Left renal cortex interstitium (tissue), 4 donors: ENCODE measurements around the gene ESR2. TPM values are rescaled to one million over a fixed set of nuclear protein-coding genes. Genes with fewer than 3 reads are reported as not detected.
"Not testable (repeated sequence)": the region's sequence is repeated elsewhere in the genome, so short reads cannot be mapped to it uniquely, and the experiment has no call there.

Experiments
- DNase-seq, 4 donors: peaks; one replicate each; pipeline ENCODE4 v3.0.0-alpha.2; 2013; ENCODE audit warnings: low read depth in 4 of 4, low spot score in 2 of 4, missing footprints in 1 of 4
- polyA plus RNA-seq, 4 donors: library from polyadenylated mRNA; unstranded; fragments of 120-200 nt; gene quantifications; one replicate each; pipeline ENCODE4 v1.2.1, GENCODE V29; 2013; ENCODE audit not compliant: insufficient read length in 4 of 4

Gene ESR2
- 1 to 10 TPM in 2 of 4 donors, under 1 TPM in 2; 0.73 to 1.6 (median 1.2) TPM for polyA plus RNA-seq

DNA sequence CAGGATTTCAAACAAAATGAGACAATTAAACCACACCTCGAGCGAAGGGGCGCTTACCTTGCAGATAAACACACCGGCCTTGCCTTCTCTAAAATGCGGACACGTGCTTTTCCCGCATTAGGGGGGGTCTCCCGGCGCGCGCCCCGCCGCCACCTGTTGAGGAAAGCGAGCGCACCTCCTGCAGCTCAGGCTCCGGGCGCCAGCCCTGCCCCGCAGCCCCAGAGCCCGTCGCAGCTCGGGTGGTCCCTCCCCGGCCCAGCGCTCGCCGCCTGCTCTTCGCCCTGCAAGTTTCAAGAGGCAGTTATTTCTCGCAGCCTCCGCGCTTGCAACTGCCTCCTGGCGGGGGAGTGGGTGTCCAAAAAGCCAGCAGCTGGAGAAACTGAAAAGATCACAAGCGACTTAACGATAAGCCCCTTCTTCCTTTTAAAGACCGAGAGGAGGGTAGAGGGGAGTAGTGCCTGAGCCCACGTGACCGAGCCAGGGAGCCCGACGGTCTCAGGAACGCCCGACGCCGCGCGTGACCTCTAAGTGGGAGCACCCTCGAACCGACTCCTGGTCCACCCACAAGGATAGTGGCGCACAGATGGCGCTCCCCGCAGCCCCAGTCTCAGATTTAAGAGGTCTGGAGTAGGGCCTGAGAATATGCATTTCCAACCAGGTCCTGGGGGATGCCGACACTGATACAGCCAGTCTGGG lies at the start of gene ESR2:
Gene ESR2 (minus strand): TSS at position 396 of the 696 bp plus-strand sequence. CDS start 11,386 bp downstream, outside the sequence.
- peak in 1 of 4 donors; percentile 34 for DNase-seq

DNA sequence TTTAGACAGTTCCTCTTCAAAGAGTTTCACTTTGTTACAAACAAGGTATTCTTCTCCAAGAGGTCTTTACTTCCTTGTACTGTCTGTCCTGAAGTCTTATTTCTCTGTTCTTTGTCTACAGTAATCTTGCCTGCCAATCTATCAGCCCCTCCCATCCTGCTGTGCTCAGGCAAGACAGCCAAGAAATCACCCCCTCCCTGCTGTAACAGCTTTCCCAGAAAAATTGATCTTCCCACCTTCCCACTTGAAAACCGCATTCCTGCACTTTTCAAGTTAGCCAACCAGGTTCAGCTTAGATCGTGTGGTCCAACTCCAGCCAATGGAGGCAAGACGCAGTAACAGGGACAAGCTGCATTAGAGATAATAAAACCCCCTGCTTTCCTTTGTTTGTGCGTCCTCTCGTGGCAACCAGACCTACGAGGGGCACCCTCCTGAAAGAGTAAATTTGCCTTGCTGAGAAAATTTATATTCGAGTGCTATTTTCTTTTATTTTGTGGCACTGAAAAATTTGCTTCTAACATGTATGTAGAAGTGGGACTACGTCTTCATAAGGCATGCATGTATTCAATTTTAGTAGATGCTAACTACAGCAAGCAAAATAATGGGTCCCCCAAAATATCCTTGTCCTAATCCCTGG lies 46.5 kb upstream of the ESR2 start:
- DNase-seq, result no peak

DNA sequence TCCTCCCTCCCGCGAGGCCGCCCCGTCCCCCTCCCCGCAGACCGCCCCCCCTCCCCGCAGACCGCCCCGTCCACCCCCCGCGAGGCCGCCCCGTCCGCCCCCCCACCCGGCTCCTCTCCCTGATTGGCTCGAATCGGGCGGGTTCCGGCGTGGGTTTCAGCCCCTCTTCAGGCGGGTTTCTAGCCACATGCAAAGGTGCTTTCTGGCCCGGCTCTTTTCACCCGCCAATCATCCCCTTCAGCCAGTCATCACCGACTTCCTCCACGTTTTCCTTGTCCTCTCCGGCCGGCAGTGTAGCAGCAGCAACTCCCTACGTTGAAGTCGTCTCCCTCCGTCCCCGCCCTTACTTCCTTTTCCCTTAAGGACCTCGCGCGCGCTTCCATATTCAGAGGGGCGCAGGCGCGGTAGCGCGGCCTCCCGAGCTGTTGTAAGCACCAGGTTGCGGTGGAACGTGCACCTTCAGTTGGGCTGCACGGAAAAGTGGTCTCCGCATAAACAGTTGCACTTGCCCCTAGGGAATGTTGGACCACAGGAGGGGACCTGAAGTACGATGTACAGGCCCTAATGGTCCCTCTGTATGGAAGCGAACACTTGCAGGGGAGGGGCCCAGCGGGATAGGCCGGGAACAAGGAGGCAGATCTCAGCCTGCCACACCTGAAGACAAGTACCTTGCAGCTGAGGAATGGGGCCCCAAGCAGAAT lies 44.6 kb upstream of the ESR2 start:
- DNase-seq, result peak; percentile 90 to 97 (median 94)

DNA sequence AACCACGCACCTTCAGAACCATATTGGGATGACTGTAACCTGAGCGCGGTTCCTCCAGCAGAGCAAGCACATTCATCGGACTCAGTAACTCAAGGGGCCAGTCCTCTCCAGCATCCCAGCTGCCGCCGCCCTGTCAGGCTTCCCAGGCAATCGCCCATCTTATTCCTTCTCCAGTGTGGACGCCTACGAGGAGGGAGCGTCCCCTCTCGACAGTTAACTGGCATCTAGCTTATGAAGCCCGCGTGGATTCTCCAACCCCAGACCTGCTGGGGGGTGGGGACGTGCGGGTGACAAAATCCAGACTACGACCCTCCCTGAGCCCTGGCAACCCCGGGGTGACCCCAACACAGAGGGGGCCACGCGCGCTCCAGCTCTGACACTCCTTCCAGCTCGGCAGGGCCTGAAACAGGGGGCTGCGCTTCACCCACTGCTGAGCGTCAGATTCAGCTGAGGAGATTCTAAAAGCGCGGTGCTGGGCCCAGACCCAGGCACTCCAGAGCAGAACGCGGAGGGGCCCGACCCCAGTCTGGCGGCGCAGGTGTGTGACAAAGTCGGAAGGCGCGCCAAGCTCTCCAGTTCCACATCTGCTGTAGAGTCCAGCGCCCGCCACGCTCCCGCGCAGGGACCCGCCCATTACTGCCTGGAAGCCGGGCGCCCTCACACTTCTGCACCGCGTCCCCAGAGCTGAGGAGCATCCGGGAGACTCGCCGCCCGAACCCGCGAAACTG lies 43.9 kb upstream of the ESR2 start:
- peak; percentile 39 to 60 (median 44) for DNase-seq

DNA sequence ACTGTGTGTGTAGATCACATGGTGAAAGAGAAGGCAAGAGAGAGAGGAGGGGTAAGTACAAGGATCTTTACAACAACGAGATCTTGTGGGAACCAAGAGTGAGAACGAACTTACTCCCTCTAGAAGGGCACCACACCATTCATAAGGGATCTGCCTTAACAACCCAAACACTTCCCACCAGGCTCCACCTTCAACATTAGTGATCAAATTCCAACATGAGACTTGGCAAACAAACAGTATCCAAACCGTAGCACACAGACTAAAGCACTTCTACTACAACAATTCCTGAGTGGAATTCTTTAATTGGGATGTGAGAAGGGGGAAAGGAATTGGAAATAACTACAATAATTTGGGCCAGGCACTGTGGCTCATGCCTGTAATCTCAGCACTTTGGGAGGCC lies 35.0 kb upstream of the ESR2 start:
- no peak for DNase-seq

DNA sequence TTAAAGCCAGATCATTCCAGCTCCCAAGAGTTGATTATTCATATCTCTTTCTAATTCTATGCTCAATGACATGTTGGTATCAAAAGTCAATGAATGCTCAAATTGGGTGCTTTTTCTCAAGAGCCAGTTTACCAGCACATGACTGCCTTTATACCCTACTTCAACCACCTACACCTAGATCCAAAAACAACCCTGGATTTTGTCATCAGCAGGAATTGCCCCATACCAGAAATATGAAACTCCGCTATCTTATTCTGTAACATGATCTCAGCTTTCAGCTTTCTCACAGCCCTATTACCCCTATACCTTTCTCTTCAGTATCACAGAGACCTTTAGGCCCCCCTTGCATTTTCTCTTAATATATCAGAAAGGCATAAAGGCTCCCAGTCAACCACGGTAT lies 32.3 kb upstream of the ESR2 start:
- DNase-seq, result no peak

DNA sequence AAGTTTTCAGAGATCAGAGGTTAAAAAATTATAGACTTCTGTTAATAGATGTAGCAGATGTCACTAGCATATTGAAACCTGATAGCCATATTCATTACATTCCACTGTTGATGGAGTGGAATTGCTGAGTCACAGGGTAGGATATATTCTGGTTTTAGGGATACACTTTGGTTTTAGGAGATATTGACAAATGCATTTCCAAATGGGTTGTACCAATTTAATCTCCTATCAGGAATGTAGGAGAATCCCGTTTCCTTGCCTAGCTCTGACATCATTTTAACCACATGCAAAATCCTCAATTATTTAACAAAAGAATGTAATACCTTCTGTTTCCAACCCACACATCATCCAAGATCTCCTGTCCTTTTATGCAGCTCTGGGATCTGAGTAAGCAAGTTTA lies 30.7 kb upstream of the ESR2 start:
- no peak for DNase-seq

DNA sequence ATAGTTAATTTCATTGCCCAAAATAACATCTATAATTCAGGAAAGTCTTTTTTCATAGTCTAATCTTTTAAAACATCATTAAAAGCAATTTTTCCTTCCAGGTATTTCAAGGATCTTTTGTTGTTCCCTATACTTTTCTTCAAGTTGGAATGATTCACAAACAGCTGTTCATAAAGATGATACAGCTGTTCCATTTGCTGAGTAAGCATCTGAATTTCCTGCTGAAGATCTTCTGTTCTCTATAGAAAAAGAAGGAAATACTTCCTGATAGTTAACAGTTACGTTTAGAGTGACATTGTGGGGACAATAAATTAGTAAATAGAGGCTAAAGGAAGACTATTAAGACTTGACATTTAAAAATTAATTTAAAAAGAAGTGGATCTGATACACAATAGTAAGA lies 30.3 kb upstream of the ESR2 start:
- DNase-seq, result no peak

DNA sequence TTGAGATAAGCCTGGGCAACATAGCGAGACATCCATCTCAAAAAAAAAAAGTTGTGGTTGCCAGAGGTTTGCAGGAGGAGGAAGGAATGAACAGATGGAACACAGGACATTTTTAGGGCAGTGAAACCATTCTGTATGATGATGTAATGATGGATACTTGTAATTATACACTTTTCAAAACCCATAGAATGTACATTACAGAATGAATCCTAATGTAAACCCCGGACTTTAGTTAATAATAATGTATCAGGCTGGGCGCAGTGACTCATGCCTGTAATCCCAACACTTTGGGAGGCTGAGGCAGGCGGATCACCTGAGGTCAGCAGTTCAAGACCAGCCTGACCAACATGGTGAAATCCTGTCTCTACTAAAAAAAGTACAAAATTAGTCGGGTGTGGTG lies 26.2 kb upstream of the ESR2 start:
- not testable (repeated sequence) for DNase-seq

DNA sequence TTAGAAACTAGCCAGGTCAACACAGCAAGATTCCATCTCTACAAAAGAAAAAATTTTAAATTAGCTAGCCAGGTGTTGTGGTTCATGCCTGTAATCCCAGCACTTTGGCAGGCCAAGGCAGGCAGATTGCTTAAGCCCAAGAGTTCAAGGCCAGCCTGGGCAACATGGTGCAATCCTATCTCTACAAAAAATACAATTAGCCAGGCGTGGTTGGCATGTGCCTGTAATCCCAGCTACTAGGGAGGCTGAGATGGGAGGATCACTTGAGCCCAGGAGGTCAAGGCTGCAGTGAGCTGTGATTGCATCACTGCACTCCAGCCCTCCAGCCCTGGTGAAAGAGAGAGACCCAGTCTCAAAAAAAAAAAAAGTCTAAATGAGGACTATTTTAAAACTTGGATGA lies 24.5 kb upstream of the ESR2 start:
- not testable (repeated sequence) for DNase-seq

DNA sequence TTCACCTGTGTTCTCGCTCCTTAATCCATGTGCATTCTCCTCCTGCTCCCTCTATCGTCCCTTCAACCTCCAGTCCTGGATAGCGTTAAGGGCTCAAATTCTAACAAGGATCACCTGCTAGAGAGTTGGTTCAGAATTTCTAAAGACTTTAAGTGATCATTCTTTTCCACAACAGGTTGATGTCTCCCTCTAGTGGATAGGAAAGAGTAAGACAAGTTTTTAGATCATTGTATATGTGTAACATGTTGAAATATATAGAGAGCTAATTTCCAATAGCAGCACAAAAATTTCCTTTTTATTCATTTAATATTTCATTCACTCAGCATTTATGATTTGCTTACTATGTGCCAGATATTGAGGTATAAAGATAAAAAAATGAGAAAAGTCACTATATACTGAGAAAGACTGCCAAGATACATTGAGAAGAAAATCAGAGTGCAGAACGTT lies 9.3 kb upstream of the ESR2 start:
- DNase-seq, result peak in 1 of 4 donors; percentile 67

DNA sequence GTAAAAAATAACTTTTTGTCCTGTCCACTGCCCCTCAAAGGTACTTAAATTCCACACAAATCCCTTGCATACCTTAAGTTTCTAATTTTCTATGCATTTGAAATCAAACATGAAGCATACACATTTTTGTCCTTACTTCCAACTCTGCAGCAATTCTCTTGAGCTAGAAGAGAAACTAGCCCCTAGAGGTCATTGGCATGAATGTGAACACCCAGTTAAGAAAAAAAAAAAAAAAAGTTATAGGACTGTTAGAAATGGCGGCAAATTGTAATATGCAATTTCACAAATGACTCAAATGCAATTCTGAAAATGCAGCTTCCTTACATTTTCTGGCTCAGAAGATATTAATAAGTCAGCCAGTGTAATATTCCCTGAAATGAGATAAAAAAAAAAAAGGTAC lies 4.6 kb upstream of the ESR2 start:
- DNase-seq, result no peak

DNA sequence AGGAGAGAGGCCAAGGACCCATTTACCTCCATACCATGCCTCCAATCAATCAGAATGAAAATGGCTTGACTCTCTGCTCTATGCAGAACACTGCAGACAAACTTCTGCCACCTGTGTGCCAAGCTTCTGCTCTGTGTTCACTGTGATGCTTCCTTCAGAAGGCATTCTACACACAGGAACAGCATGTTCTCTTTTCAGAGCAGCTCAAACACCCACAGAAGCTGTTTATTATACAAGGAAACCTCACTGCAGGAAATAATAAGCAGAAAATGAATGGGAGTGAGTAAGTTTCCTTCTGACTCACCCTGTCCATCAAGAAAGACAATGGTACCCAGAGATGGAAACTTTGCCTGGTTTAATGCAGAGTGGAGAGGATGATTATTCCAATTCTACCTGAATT lies 2.4 kb upstream of the ESR2 start:
- no peak for DNase-seq

DNA sequence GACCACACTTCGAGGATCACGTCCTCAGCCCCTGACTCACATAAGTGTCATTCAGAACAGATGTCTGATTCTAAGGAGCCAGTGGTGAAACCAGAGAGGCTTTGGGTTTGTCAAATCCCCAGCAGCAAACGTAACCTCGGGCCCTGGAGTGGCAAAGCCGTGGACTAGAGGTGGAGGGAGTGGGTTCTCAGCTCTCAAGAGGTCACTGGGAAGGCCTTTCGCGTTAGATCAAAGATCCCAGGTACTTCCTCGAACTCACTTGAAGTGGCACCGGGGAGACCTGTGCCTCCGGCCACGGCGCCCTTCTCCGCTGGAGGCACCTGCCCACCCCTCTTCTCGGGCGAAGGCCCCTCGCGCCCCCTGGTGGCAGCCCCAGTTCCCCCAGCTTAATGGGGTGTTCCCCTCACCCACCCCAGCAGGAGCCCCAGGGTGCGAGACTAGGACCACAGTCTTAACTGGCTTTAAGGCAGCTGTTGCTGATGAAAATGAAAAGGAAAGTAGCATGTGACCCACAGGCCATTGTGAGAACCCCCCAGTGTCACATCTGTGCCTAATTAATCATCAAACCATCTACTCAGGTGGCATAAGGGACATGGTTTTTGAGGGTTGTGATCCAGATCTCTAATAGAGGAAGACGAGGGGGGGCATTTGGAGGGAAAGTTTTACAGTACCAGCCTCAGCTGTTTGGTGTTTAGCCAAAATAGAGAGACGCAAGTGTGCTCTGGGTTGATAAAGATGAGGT lies 672 bp upstream of the ESR2 start:
- no peak for DNase-seq

DNA sequence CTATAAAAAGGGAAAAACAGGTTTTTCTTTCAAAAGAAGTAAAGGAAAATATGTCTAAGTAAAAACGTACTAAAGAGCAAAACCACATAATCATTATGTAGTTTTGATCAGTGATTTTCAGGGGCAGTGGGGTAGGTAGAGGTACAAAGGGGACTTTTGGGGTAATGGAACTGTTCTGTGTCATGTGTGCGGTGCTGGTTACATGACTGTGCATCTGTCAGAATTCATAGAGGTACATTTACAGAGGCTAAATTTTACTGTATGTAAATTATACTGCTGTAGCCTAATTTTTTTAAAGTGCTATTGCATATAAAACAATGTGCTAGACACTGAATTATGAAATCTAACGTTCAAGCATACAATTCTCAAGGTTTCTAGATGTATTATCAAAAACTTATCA lies 2.0 kb downstream of the ESR2 start:
- DNase-seq, result no peak

DNA sequence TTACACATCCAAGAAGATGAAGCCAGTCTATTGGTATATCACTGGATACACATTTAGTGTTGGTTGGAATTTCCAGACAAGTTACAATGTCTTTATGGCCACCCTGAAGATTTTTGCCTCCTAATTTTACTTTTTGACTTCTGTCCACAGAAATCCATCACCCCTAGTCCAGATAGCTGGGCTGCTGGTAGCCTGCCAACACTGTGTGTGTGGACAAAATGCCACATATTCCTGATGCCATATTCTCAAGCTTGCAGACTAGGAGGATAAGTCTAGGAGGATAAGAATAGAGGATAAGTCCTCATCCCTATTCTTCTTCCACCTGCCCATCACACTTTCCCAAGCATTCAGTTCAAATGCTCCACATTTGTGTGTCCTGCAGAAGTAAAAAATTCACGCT lies 4.6 kb downstream of the ESR2 start:
- DNase-seq, result no peak

DNA sequence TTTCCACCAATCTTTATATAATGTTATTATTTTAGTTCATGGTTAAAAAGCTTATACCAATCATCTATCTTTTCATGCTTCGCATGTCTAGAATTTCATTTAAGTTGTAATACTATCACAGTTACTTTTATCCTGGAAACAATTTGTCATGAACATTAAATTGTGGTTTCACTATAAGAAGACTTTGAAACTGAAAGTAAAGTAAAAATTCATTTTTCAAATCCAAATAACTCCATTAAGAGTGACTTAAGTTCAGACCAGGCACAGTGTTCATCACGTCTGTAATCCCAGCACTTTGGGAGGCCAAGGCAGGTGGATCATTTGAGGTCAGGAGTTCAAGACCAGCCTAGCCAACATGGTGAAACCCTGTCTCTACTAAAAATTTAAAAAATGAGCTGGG lies 12.4 kb downstream of the ESR2 start:
- DNase-seq, result no peak

DNA sequence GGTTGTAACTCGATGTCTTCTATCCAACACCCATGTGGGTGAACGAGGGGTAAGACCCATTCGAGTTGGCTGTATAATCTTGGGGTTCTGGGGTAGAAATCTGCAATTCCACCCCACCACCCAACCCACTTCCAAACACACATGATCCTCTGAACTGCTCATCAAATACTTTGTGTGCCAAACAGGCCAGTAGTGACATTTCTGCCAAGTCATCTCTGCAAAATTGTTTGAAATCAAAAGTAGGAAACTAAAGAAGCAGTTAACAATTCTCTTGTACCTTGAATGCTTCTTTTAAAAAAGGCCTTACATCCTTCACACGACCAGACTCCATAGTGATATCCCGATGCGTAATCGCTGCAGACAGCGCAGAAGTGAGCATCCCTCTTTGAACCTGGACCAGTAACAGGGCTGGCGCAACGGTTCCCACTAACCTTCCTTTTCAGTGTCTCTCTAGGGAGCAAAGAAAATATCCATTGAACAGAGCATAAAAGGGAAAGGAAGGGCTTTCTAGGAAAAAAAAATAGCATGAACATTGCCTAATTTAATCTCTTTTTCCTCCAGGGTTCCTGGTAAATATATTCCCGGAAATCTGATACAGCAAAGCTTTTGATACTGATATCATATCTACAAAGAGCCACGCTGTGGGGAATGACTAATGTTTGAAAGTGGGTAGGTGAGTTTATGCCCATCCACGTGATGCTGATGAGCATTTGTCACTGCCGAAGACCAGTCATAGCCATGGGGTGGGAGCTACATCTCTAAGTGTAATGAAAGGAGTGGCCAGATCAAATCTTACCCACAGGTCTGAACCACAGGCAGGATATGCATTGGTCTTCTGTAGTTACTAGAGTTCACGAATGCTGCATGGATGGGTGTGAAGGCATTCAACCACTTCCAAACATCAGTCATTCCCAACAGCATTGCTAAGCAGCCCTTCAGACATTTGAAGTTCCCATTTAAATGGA lies 14.2 kb downstream of the ESR2 start:
- no peak for DNase-seq

DNA sequence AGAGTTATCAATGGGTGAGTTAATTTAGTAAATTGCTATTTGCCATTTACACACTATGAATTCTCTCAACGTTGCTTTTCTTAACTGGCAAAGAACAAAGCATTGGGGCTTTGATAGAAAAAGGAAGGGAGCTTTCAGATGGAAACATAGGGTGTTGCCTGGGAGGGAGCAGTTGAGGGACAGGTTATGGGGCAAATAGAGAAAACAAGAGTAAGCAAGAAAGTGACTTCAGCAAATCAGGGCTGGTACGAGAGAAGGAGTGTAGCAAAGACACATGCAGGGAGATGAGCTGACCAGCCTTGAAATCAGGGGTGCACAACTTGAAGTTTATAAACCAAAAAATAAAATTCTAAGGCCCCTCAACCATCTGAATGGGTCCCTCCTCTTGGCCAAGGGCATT lies 15.7 kb downstream of the ESR2 start:
- DNase-seq, result no peak
